ENCODE measurements around the gene TEX26. TPM values are rescaled to one million over a fixed set of nuclear protein-coding genes. Genes with fewer than 3 reads are reported as not detected.

TEX26 gene
- polyA plus RNA-seq, 1 donor from 2014 or later: not detected

- H3K9me2 ChIP-seq (ENCODE audit: insufficient read depth, low read length): no peaks in the 10 kb centered on the region
- H3K36me3 ChIP-seq (ENCODE audit: insufficient read depth, low read length): no peaks in the 10 kb centered on the region
- no peaks in the 10 kb centered on the region for H3K79me2 ChIP-seq (replicated peaks; ENCODE audit: insufficient read depth, low read length)
- H3K9ac ChIP-seq (ENCODE audit: low read length): no peak overlapping the region
- H3K27me3 ChIP-seq (ENCODE audit: insufficient read depth, low read depth, low read length): no peaks in the 10 kb centered on the region
- H2AFZ ChIP-seq (ENCODE audit: low read depth, low read length): no peak overlapping the region
- H3K4me3 ChIP-seq (ENCODE audit: low read length): no peak overlapping the region
- H3K27ac ChIP-seq (ENCODE audit: low read length): no peak overlapping the region
- H4K20me1 ChIP-seq (ENCODE audit: insufficient read depth): no peaks in the 10 kb centered on the region
- H3K4me2 ChIP-seq (ENCODE audit: low read length): no peak overlapping the region
- no peaks in the 10 kb centered on the region for H3F3A ChIP-seq (ENCODE audit: insufficient read depth, low read length, poor library complexity, severe bottlenecking)
- no peaks in the 10 kb centered on the region for H3K9me3 ChIP-seq (ENCODE audit: low read length)
- TF ChIP-seq TAF1 (IDR thresholded peaks at IDR 0.05; ENCODE audit: low read depth) (no peak), MXI1 (conservative IDR thresholded peaks at IDR 0.05; ENCODE audit: poor library complexity, severe bottlenecking) (no peak), SMC3 (conservative IDR thresholded peaks at IDR 0.05; ENCODE audit: poor library complexity) (no peak), EZH2 (IDR thresholded peaks at IDR 0.05; ENCODE audit: borderline replicate concordance, insufficient read depth, low read length, poor library complexity, severe bottlenecking) (no peak), EP300 (conservative IDR thresholded peaks at IDR 0.05; ENCODE audit: poor library complexity, severe bottlenecking) (no peak), RAD21 (conservative IDR thresholded peaks at IDR 0.05) (no peak), POLR2AphosphoS5 (IDR thresholded peaks at IDR 0.05) (no peak), REST (IDR thresholded peaks at IDR 0.05; ENCODE audit: borderline replicate concordance) (no peak)
- TF ChIP-seq, protein P1, sequence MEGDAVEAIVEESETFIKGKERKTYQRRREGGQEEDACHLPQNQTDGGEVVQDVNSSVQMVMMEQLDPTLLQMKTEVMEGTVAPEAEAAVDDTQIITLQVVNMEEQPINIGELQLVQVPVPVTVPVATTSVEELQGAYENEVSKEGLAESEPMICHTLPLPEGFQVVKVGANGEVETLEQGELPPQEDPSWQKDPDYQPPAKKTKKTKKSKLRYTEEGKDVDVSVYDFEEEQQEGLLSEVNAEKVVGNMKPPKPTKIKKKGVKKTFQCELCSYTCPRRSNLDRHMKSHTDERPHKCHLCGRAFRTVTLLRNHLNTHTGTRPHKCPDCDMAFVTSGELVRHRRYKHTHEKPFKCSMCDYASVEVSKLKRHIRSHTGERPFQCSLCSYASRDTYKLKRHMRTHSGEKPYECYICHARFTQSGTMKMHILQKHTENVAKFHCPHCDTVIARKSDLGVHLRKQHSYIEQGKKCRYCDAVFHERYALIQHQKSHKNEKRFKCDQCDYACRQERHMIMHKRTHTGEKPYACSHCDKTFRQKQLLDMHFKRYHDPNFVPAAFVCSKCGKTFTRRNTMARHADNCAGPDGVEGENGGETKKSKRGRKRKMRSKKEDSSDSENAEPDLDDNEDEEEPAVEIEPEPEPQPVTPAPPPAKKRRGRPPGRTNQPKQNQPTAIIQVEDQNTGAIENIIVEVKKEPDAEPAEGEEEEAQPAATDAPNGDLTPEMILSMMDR (IDR thresholded peaks at IDR 0.05; ENCODE audit: poor library complexity, severe bottlenecking): no peak
Measured at GRCh38 chr13:30968846-30969245, 36.4 kb downstream of the TEX26 start.

GRCh38 chr13:30971575-30971974 lies 39.1 kb downstream of the TEX26 start:
- Histone ChIP-seq H3K4me2 (ENCODE audit: low read length) (no peak overlapping the region), H3K79me2 (replicated peaks; ENCODE audit: insufficient read depth, low read length) (no peaks in the 10 kb centered on the region), H3F3A (ENCODE audit: insufficient read depth, low read length, poor library complexity, severe bottlenecking) (no peaks in the 10 kb centered on the region), H3K9me2 (ENCODE audit: insufficient read depth, low read length) (no peaks in the 10 kb centered on the region), H3K27ac (ENCODE audit: low read length) (no peak overlapping the region), H3K27me3 (ENCODE audit: insufficient read depth, low read depth, low read length) (no peaks in the 10 kb centered on the region), H4K20me1 (ENCODE audit: insufficient read depth) (no peaks in the 10 kb centered on the region), H3K9ac (ENCODE audit: low read length) (no peak overlapping the region), H2AFZ (ENCODE audit: low read depth, low read length) (no peak overlapping the region), H3K4me3 (ENCODE audit: low read length) (no peak overlapping the region), H3K36me3 (ENCODE audit: insufficient read depth, low read length) (no peaks in the 10 kb centered on the region), H3K9me3 (ENCODE audit: low read length) (no peaks in the 10 kb centered on the region)
- no peak for TF ChIP-seq TAF1 (IDR thresholded peaks at IDR 0.05; ENCODE audit: low read depth)
- TF ChIP-seq, protein P1 (IDR thresholded peaks at IDR 0.05; ENCODE audit: poor library complexity, severe bottlenecking): no peak
- no peak for TF ChIP-seq MXI1 (conservative IDR thresholded peaks at IDR 0.05; ENCODE audit: poor library complexity, severe bottlenecking)
- TF ChIP-seq SMC3 (conservative IDR thresholded peaks at IDR 0.05; ENCODE audit: poor library complexity): no peak
- TF ChIP-seq REST (IDR thresholded peaks at IDR 0.05; ENCODE audit: borderline replicate concordance): no peak
- TF ChIP-seq EP300 (conservative IDR thresholded peaks at IDR 0.05; ENCODE audit: poor library complexity, severe bottlenecking): no peak
- TF ChIP-seq POLR2AphosphoS5 (IDR thresholded peaks at IDR 0.05): no peak
- no peak for TF ChIP-seq RAD21 (conservative IDR thresholded peaks at IDR 0.05)
- TF ChIP-seq EZH2 (IDR thresholded peaks at IDR 0.05; ENCODE audit: borderline replicate concordance, insufficient read depth, low read length, poor library complexity, severe bottlenecking): no peak
